ENCODE measurements around the gene MDN1. TPM values are rescaled to one million over a fixed set of nuclear protein-coding genes. Genes with fewer than 3 reads are reported as not detected.

The MDN1 gene
- total and polyA plus RNA-seq, 2 of the 8 experiments (the other 6 are each of a cell fraction or from before 2014, with no cell fraction given): 53.5 to 179 TPM

- TF ChIP-seq BRCA1 (IDR thresholded peaks at IDR 0.05; ENCODE audit: low read depth, low read length) (no peak), RAD21 (IDR thresholded peaks at IDR 0.05 in 1 of 2, conservative IDR thresholded peaks at IDR 0.05 in 1 of 2; ENCODE audit: low read depth in 2 of 2, low read length in 2 of 2) (no peak), FOSL1 (IDR thresholded peaks at IDR 0.05; ENCODE audit: insufficient read depth, low read depth, low read length) (no peak), GABPA (IDR thresholded peaks at IDR 0.05; ENCODE audit: borderline replicate concordance, insufficient read depth, low read length) (no peak), SRF (IDR thresholded peaks at IDR 0.05; ENCODE audit: low read depth, low read length) (no peak), SIX5 (IDR thresholded peaks at IDR 0.05; ENCODE audit: low read depth, low read length) (no peak), KDM1A (IDR thresholded peaks at IDR 0.05; ENCODE audit: borderline replicate concordance, low read length) (no peak), CHD7 (IDR thresholded peaks at IDR 0.05; ENCODE audit: insufficient replicate concordance, low read length) (no peak), EP300 (IDR thresholded peaks at IDR 0.05; ENCODE audit: borderline replicate concordance in 1 of 2, low read depth in 2 of 2, low read length in 2 of 2) (no peak)
Measured at GRCh38 chr6:89829472-89830169, 10.0 kb upstream of the MDN1 start, which contains the start of gene CASP8AP2 (continued).
